ENCODE measurements around the gene ALPI.

The ALPI gene

DNA sequence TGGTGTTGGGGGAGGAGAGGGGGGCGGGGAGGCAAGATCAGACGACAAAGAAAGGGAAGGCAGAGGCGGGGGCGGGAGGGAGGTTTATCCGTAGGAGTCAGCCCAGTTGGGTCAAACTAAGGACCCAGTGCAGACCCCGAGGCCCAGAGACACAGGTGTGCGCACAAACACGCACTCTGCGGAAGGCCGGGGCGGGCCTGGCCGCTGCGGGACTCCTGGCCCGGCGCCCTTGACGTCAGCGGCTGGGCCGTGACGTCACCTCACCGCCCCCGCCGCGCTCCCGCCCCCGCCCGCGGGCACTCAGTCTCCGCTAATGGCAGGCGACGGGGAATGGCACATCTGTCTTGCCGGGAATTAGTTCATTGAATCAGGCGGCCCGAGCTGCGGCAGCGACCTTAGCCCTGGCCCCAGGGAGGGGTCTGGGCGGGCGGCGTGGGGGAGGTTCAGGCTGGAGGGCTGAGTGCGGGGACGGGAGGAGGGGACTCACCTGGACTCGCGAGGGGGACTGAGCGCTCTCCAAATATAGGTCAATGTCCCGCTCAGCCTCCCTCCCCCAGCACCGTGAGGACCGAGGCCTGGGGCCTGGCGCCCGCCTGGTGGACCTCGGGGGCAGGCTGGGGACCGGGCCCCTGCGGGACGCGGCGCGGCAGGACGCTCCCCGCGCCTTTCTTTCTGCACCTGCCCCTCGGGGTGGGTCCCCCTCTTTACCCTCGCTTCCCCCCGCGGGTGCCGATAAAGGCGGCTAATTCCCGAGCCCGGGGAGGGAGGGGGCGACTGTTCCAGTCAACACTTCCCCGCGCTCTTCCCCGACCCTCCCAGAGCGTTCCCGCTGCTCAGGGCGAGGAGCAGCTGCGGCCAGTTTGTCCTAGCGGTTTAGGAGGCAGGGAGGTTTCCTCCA lies 47.2 kb downstream of the ALPI start:
- H3K9ac ChIP-seq (ENCODE audit: low read length), result no peak overlapping the region
- no peaks in the 10 kb centered on the region for H3K9me3 ChIP-seq (ENCODE audit: low read length)
- H3K36me3 ChIP-seq (ENCODE audit: insufficient read depth, low read length), result no peaks in the 10 kb centered on the region
- peaks cover 4% of the 10 kb centered on the region for H3K4me1 ChIP-seq (ENCODE audit: insufficient read depth, low read length)
- H3K27me3 ChIP-seq (ENCODE audit: control insufficient read depth in 1 of 2, insufficient read depth in 2 of 2, low read length in 2 of 2), result peaks cover 0 to 15% of the 10 kb centered on the region in 2 donors
- peak overlapping the region; percentile 43 to 77 for H3K4me3 ChIP-seq (ENCODE audit: low read depth in 1 of 2, low read length in 2 of 2)
- peak overlapping the region; percentile 25 for H3K27ac ChIP-seq (ENCODE audit: low read depth, low read length)

DNA sequence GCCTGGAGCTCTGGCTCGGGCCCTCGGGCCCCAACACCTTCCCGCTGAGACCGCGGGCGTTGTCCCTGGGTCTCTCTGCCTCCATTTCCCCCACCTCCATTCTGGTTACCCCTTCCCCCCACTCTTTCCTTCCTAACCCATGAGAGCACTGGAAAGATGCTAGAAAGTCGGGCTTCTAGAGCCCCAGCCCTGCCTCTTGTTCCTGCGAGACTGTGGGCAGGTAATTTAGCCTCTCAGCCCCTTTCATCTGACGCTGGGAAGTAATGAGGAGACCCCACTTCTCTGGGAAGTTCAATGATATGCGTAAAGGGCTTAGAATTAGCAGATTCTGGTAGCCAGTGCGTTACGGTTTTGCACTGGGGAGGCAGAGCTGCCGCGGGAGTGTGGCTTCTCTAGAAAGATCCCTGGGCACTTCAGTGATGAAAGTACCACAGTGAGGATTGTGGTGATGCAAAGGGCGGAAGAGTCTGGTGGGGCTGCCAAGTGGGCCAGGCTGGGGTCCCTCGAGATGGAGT lies 47.9 kb downstream of the ALPI start:
- H3K27ac ChIP-seq (ENCODE audit: low read depth, low read length), result peak overlapping the region; percentile 25
- H3K4me1 ChIP-seq (ENCODE audit: insufficient read depth, low read length), result peaks cover 4% of the 10 kb centered on the region
- H3K4me3 ChIP-seq (ENCODE audit: low read depth in 1 of 2, low read length in 2 of 2), result peak overlapping the region; percentile 43 to 77
- H3K27me3 ChIP-seq (ENCODE audit: control insufficient read depth in 1 of 2, insufficient read depth in 2 of 2, low read length in 2 of 2), result peaks cover 0 to 15% of the 10 kb centered on the region in 2 donors
- H3K36me3 ChIP-seq (ENCODE audit: insufficient read depth, low read length), result no peaks in the 10 kb centered on the region
- H3K9me3 ChIP-seq (ENCODE audit: low read length), result no peaks in the 10 kb centered on the region
- no peak overlapping the region for H3K9ac ChIP-seq (ENCODE audit: low read length)

DNA sequence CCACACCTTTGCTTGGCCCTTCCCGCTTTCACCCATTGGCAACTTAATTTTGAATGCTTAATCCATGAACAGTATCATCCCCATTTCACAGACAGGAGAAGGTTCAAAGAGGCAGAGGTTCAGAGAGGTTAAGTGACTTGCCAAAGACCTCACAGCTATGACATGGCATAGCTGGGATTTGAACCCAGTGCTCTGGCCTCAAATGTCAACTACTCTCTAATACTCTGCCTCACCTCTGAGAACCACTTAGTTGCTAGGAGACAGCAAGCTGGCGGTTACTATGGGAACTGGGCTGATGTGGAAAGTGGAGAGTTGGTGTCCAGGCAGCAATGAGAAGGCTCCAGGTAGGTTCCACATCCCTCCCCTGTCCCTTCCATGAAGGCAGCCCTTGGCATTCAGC lies 48.5 kb downstream of the ALPI start:
- peaks cover 4% of the 10 kb centered on the region for H3K4me1 ChIP-seq (ENCODE audit: insufficient read depth, low read length)
- H3K4me3 ChIP-seq (ENCODE audit: low read depth in 1 of 2, low read length in 2 of 2), result no peak overlapping the region
- H3K9me3 ChIP-seq (ENCODE audit: low read length), result no peaks in the 10 kb centered on the region
- H3K27ac ChIP-seq (ENCODE audit: low read depth, low read length), result no peak overlapping the region
- no peak overlapping the region for H3K9ac ChIP-seq (ENCODE audit: low read length)
- peaks cover 0 to 15% of the 10 kb centered on the region in 2 donors for H3K27me3 ChIP-seq (ENCODE audit: control insufficient read depth in 1 of 2, insufficient read depth in 2 of 2, low read length in 2 of 2)
- H3K36me3 ChIP-seq (ENCODE audit: insufficient read depth, low read length), result no peaks in the 10 kb centered on the region

DNA sequence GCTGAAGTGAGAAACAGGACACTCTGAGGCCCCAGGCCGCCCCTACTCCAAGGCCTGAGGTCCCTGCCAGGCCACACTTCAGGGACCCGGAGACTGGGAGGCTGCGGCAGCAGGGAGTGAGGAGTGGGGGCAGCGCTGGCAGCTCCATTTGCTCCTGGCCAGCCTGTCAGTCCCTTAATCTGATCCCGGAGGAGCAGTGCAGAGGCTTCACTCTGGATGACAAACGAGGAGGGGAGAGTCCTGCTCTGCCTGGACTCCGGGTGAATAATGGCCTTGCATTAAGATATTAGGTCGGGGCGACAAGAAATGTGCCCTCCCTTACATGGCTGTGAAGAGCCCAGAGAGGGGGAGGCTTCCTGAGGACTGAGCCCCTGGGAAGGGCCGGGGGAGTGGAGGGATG lies 49.9 kb downstream of the ALPI start:
- no peak overlapping the region for H3K4me3 ChIP-seq (ENCODE audit: low read depth in 1 of 2, low read length in 2 of 2)
- peaks cover 0 to 15% of the 10 kb centered on the region in 2 donors for H3K27me3 ChIP-seq (ENCODE audit: control insufficient read depth in 1 of 2, insufficient read depth in 2 of 2, low read length in 2 of 2)
- no peak overlapping the region for H3K27ac ChIP-seq (ENCODE audit: low read depth, low read length)
- no peak overlapping the region for H3K9ac ChIP-seq (ENCODE audit: low read length)
- no peaks in the 10 kb centered on the region for H3K36me3 ChIP-seq (ENCODE audit: insufficient read depth, low read length)
- peaks cover 4% of the 10 kb centered on the region for H3K4me1 ChIP-seq (ENCODE audit: insufficient read depth, low read length)
- H3K9me3 ChIP-seq (ENCODE audit: low read length), result no peaks in the 10 kb centered on the region

DNA sequence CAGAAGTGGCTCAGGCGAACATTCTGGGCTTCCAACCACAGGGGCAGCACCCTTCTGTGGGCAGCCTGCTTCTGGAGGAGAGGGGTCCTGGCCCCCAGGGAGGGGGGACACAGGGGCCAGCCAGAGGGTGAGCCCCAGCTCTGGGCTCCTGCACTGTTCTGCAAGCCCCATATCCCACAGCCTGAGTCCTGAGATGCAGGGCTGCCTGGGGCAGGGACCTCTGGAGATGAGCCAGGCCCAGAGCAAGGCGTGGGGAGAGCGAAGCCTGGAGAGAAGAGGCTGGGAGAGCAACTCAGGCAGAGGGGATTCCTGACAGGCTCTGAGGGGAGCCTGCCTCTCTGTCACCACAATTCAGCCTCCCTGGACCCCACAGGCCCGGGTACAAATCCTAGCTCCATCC lies 50.8 kb downstream of the ALPI start:
- H3K4me1 ChIP-seq (ENCODE audit: insufficient read depth, low read length), result peaks cover 4% of the 10 kb centered on the region
- no peaks in the 10 kb centered on the region for H3K36me3 ChIP-seq (ENCODE audit: insufficient read depth, low read length)
- no peaks in the 10 kb centered on the region for H3K9me3 ChIP-seq (ENCODE audit: low read length)
- H3K9ac ChIP-seq (ENCODE audit: low read length), result no peak overlapping the region
- peaks cover 0 to 15% of the 10 kb centered on the region in 2 donors for H3K27me3 ChIP-seq (ENCODE audit: control insufficient read depth in 1 of 2, insufficient read depth in 2 of 2, low read length in 2 of 2)
- H3K4me3 ChIP-seq (ENCODE audit: low read depth in 1 of 2, low read length in 2 of 2), result no peak overlapping the region
- no peak overlapping the region for H3K27ac ChIP-seq (ENCODE audit: low read depth, low read length)

DNA sequence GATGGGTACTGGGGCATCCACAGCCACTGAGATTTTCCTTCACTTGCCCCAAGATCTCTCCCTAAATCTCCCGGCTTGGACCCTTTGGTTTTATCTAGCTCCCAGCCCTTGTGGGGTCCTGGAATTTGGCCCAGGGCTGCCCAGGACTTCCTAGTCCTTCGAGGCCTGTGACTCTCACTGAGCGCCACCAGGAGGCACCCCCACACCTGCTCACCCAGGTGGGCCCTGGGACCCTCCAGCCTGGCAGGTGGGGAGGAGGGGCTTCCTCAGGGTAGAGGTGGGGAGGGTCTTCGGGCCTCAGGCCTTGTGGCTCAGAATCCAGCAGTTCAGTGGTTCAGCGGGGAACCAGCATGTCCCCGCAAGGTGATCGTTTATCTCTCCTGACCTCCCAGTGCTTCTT lies 52.3 kb downstream of the ALPI start:
- Histone ChIP-seq H3K36me3 (ENCODE audit: insufficient read depth, low read length) (no peaks in the 10 kb centered on the region), H3K4me1 (ENCODE audit: insufficient read depth, low read length) (peaks cover 4% of the 10 kb centered on the region), H3K9me3 (ENCODE audit: low read length) (no peaks in the 10 kb centered on the region), H3K4me3 (ENCODE audit: low read depth in 1 of 2, low read length in 2 of 2) (no peak overlapping the region), H3K27me3 (ENCODE audit: control insufficient read depth in 1 of 2, insufficient read depth in 2 of 2, low read length in 2 of 2) (peaks cover 0 to 14% of the 10 kb centered on the region in 2 donors), H3K9ac (ENCODE audit: low read length) (no peak overlapping the region), H3K27ac (ENCODE audit: low read depth, low read length) (no peak overlapping the region)

Measured in muscle layer of colon (tissue), 2 donors.